Esophagus muscularis mucosa (tissue), 4 donors: ENCODE data around the gene KRTAP4-2.

Experiments used
- EP300 ChIP-seq: sonication (generic); formaldehyde crosslinking; IDR thresholded peaks from one replicate; pipeline ENCODE4 v1.6.1; 2017; ENCODE audit warnings: antibody characterized with exemption
- POLR2A ChIP-seq: fragments of 450-650 bp; IDR thresholded peaks from one replicate; pipeline ENCODE4 v1.6.1; 2017; ENCODE audit warnings: antibody characterized with exemption, moderate library complexity, mild to moderate bottlenecking, low read depth
- POLR2AphosphoS5 ChIP-seq, 2 donors: sonication (generic); formaldehyde crosslinking; IDR thresholded peaks; one replicate each; pipeline ENCODE4 v1.6.1; 2017; ENCODE audit warnings: antibody characterized with exemption in 2 of 2
- TF ChIP-seq, protein P1 (sequence below), 3 experiments: fragments of 200-600 bp in 2 of 3; fragments of 450-650 bp in 1 of 3; sonication (generic) in 2 of 3; IDR thresholded peaks; one replicate each; pipeline ENCODE4 v1.5.1; 2017 to 2019; ENCODE audit warnings: antibody characterized with exemption in 3 of 3, mild to moderate bottlenecking in 2 of 3, moderate library complexity in 1 of 3

DNA sequence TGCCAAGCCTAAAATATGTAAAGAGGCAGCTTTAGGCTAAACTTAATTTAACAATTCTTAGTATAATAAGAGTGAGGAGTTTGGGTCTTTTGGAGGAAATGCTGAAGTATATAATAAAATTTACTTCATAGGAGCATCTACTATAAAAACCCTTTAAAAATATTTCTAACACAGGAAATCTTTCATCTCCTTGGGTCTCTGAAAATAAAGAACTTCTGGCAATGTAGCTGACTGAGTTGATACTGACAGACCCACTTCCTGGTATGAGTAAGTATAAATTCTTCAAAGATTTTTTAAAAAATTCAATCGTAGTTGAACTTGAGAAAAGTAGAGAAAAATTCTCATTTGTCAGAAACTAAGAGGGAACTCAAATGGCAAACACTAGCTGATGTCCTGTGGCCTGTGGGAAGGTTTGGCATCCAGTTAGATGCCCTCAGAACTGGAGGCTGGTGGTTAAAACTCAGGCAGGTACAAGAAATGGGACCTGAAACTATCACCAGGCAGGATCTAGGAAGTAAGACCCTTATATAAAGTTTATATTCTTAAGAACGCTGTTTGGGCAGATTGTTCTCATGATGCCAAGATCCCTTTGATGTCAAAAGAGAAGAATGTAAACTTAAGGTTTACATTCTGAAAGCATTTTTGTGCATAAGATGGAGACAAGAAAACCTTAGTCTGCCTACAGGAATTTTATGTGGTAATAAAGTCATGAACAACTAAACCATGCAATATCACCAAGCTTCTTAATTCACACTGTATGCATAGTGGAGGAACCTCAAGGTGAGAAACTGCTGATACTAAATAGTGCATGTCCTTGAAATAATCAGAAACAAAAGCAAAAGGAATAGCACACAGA lies 43.9 kb downstream of the KRTAP4-2 start:
- TF ChIP-seq, protein P1, sequence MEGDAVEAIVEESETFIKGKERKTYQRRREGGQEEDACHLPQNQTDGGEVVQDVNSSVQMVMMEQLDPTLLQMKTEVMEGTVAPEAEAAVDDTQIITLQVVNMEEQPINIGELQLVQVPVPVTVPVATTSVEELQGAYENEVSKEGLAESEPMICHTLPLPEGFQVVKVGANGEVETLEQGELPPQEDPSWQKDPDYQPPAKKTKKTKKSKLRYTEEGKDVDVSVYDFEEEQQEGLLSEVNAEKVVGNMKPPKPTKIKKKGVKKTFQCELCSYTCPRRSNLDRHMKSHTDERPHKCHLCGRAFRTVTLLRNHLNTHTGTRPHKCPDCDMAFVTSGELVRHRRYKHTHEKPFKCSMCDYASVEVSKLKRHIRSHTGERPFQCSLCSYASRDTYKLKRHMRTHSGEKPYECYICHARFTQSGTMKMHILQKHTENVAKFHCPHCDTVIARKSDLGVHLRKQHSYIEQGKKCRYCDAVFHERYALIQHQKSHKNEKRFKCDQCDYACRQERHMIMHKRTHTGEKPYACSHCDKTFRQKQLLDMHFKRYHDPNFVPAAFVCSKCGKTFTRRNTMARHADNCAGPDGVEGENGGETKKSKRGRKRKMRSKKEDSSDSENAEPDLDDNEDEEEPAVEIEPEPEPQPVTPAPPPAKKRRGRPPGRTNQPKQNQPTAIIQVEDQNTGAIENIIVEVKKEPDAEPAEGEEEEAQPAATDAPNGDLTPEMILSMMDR (IDR thresholded peaks at IDR 0.05), result no peak
- TF ChIP-seq POLR2A (no peak), POLR2AphosphoS5 (IDR thresholded peaks at IDR 0.05) (no peak), EP300 (no peak)
